Measurements from ENCODE around the gene CNTFR.

CNTFR gene

GRCh38 chr9:34606905-34607304, 17.4 kb upstream of the CNTFR start:
- no peak for DNase-seq (ENCODE audit: low read depth in 1 of 2, low spot score in 1 of 2)
- Histone ChIP-seq H3K4me3 (replicated peaks; ENCODE audit: insufficient read depth, low read length) (no peak overlapping the region), H3K27me3 (ENCODE audit: insufficient read depth, poor library complexity, severe bottlenecking) (no peaks in the 10 kb centered on the region), H3K27ac (replicated peaks) (no peak overlapping the region)
- TF ChIP-seq REST (IDR thresholded peaks at IDR 0.05; ENCODE audit: insufficient replicate concordance, low read depth) (no peak), CTCF (IDR thresholded peaks at IDR 0.05; ENCODE audit: insufficient read depth, low read length) (no peak), POLR2AphosphoS5 (IDR thresholded peaks at IDR 0.05; ENCODE audit: low read depth) (no peak), GABPA (IDR thresholded peaks at IDR 0.05; ENCODE audit: low read depth) (no peak), SPI1 (IDR thresholded peaks at IDR 0.05; ENCODE audit: borderline replicate concordance, low read depth) (no peak)

GRCh38 chr9:34606190-34606589, 16.7 kb upstream of the CNTFR start:
- no peak for DNase-seq (ENCODE audit: low read depth in 1 of 2, low spot score in 1 of 2)
- Histone ChIP-seq H3K27me3 (ENCODE audit: insufficient read depth, poor library complexity, severe bottlenecking) (no peaks in the 10 kb centered on the region), H3K4me3 (replicated peaks; ENCODE audit: insufficient read depth, low read length) (no peak overlapping the region), H3K27ac (replicated peaks) (no peak overlapping the region)
- TF ChIP-seq GABPA (IDR thresholded peaks at IDR 0.05; ENCODE audit: low read depth) = no peak
- TF ChIP-seq POLR2AphosphoS5 (IDR thresholded peaks at IDR 0.05; ENCODE audit: low read depth) = no peak
- TF ChIP-seq REST (IDR thresholded peaks at IDR 0.05; ENCODE audit: insufficient replicate concordance, low read depth) = no peak
- TF ChIP-seq SPI1 (IDR thresholded peaks at IDR 0.05; ENCODE audit: borderline replicate concordance, low read depth) = no peak
- no peak for TF ChIP-seq CTCF (IDR thresholded peaks at IDR 0.05; ENCODE audit: insufficient read depth, low read length)

GRCh38 chr9:34603610-34604231, 14.2 kb upstream of the CNTFR start:
- DNase-seq (ENCODE audit: low read depth in 1 of 2, low spot score in 1 of 2) = peak in 1 of 2 experiments; percentile 67
- Histone ChIP-seq H3K27me3 (ENCODE audit: insufficient read depth, poor library complexity, severe bottlenecking) (no peaks in the 10 kb centered on the region), H3K27ac (replicated peaks) (no peak overlapping the region), H3K4me3 (replicated peaks; ENCODE audit: insufficient read depth, low read length) (no peak overlapping the region)
- TF ChIP-seq GABPA (IDR thresholded peaks at IDR 0.05; ENCODE audit: low read depth) (no peak), CTCF (IDR thresholded peaks at IDR 0.05; ENCODE audit: insufficient read depth, low read length) (peak; percentile 96)
